Muscle layer of duodenum (tissue), 2 donors: Measurements from ENCODE around the gene SLC6A6.

Source experiments
- H3K27ac ChIP-seq: one replicate; pipeline ENCODE4 v1.7.0; 2013; ENCODE audit warnings: mild to moderate bottlenecking, low read length
- H3K27me3 ChIP-seq: one replicate; pipeline ENCODE4 v1.7.0; 2013; ENCODE audit warnings: low read depth, mild to moderate bottlenecking, control low read depth, low read length
- H3K36me3 ChIP-seq, 2 donors: one replicate each; pipeline ENCODE4 v1.7.0; 2013; ENCODE audit warnings: low read length in 2 of 2, control low read depth in 1 of 2, mild to moderate bottlenecking in 1 of 2; ENCODE audit not compliant: insufficient read depth in 2 of 2, control insufficient read depth in 1 of 2
- H3K4me1 ChIP-seq, 2 donors: one replicate each; pipeline ENCODE4 v1.7.0; 2013; ENCODE audit warnings: low read length in 2 of 2, mild to moderate bottlenecking in 2 of 2, control low read depth in 1 of 2, moderate library complexity in 1 of 2; ENCODE audit not compliant: insufficient read depth in 2 of 2, control insufficient read depth in 1 of 2
- H3K4me3 ChIP-seq, 2 donors: one replicate each; pipeline ENCODE4 v1.7.0; 2013; ENCODE audit warnings: low read length in 2 of 2, low read depth in 1 of 2, mild to moderate bottlenecking in 1 of 2
- H3K9me3 ChIP-seq, 2 donors: one replicate each; pipeline ENCODE4 v1.7.0; 2013; ENCODE audit warnings: low read length in 2 of 2, control low read depth in 1 of 2, mild to moderate bottlenecking in 1 of 2; ENCODE audit not compliant: control insufficient read depth in 1 of 2
- donor health status: healthy.

SLC6A6 gene

GRCh38 chr3:14424711-14425580, 22.5 kb downstream of the SLC6A6 start:
- peaks cover 12 to 15% of the 10 kb centered on the region in 2 donors for H3K4me1 ChIP-seq

GRCh38 chr3:14425581-14426304, 23.3 kb downstream of the SLC6A6 start:
- Histone ChIP-seq H3K27ac (peak overlapping the region; percentile 27), H3K4me1 (peaks cover 15% of the 10 kb centered on the region in 2 donors), H3K27me3 (no peaks in the 10 kb centered on the region), H3K36me3 (no peaks in the 10 kb centered on the region), H3K4me3 (no peak overlapping the region), H3K9me3 (no peaks in the 10 kb centered on the region)

More at GRCh38 chr3:14424711-14425580, 22.5 kb downstream of the SLC6A6 start:
- Histone ChIP-seq H3K27me3 (no peaks in the 10 kb centered on the region), H3K27ac (no peak overlapping the region), H3K36me3 (no peaks in the 10 kb centered on the region), H3K9me3 (no peaks in the 10 kb centered on the region), H3K4me3 (no peak overlapping the region)

DNA sequence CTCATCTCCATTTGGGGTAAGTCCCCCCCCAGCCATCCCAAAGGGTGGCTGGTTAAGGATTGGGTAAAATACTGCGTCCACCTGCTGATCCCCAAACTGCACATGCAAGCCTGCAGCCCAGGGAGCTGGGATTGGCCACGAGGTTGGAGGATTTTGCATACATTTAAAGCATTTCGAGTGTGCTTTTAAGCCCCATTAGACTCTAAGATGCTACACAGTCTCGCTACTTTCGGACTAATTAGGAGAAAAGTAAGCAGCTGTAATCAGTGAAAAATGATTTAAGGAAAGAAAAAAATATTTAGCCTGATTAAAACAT, 23.9 kb downstream of the SLC6A6 start:
- Histone ChIP-seq H3K27ac (peak overlapping the region; percentile 27), H3K36me3 (no peaks in the 10 kb centered on the region), H3K4me1 (peaks cover 16 to 18% of the 10 kb centered on the region in 2 donors), H3K27me3 (no peaks in the 10 kb centered on the region), H3K9me3 (no peaks in the 10 kb centered on the region), H3K4me3 (no peak overlapping the region)

GRCh38 chr3:14428087-14429033, 26.0 kb downstream of the SLC6A6 start:
- Histone ChIP-seq H3K27ac (no peak overlapping the region), H3K36me3 (no peaks in the 10 kb centered on the region), H3K4me1 (peaks cover 24 to 30% of the 10 kb centered on the region in 2 donors), H3K27me3 (no peaks in the 10 kb centered on the region), H3K9me3 (no peaks in the 10 kb centered on the region), H3K4me3 (no peak overlapping the region)

DNA sequence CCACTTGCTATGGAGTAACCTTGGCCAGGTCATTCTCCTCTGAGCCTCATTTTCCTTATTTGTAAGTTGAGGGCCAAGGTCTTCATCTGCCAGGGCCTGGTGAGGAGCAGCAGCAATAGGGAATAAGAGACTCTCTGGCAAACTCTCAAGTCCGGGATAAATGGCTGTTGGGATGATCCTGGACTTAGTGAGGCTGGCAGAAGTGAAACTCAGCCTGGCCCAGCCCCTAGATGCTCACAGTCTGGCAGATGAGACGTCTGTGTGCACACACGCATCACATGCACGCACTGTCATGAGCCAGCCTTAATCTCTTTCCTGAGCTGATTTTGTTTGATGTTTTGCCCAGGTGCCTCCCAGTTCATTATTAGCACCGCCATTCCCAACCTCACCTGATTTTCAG, 26.8 kb downstream of the SLC6A6 start:
- H3K4me3 ChIP-seq, result no peak overlapping the region
- no peaks in the 10 kb centered on the region for H3K36me3 ChIP-seq
- H3K9me3 ChIP-seq, result no peaks in the 10 kb centered on the region
- no peak overlapping the region for H3K27ac ChIP-seq
- peaks cover 30 to 32% of the 10 kb centered on the region in 2 donors for H3K4me1 ChIP-seq
- no peaks in the 10 kb centered on the region for H3K27me3 ChIP-seq

- Histone ChIP-seq H3K9me3 (no peaks in the 10 kb centered on the region), H3K27ac (no peak overlapping the region), H3K36me3 (no peaks in the 10 kb centered on the region), H3K4me3 (no peak overlapping the region), H3K4me1 (peaks cover 33 to 36% of the 10 kb centered on the region in 2 donors), H3K27me3 (no peaks in the 10 kb centered on the region)
Observed at GRCh38 chr3:14429640-14430039, 27.2 kb downstream of the SLC6A6 start.

- H3K4me1 ChIP-seq, result peaks cover 34 to 39% of the 10 kb centered on the region in 2 donors
- no peak overlapping the region for H3K27ac ChIP-seq
- no peaks in the 10 kb centered on the region for H3K9me3 ChIP-seq
- no peaks in the 10 kb centered on the region for H3K36me3 ChIP-seq
- H3K27me3 ChIP-seq, result no peaks in the 10 kb centered on the region
- H3K4me3 ChIP-seq, result no peak overlapping the region
Observed at GRCh38 chr3:14430053-14430452, 27.6 kb downstream of the SLC6A6 start.

GRCh38 chr3:14430706-14431451, 28.5 kb downstream of the SLC6A6 start:
- Histone ChIP-seq H3K36me3 (no peaks in the 10 kb centered on the region), H3K27me3 (no peaks in the 10 kb centered on the region), H3K9me3 (no peaks in the 10 kb centered on the region), H3K4me3 (peak overlapping the region; percentile 7 to 27), H3K27ac (peak overlapping the region; percentile 94), H3K4me1 (peaks cover 34 to 42% of the 10 kb centered on the region in 2 donors)

- H3K27ac ChIP-seq, result peak overlapping the region; percentile 94
- H3K9me3 ChIP-seq, result no peaks in the 10 kb centered on the region
- H3K4me1 ChIP-seq, result peaks cover 35 to 47% of the 10 kb centered on the region in 2 donors
- peak overlapping the region; percentile 7 to 27 for H3K4me3 ChIP-seq
- no peaks in the 10 kb centered on the region for H3K27me3 ChIP-seq
- H3K36me3 ChIP-seq, result no peaks in the 10 kb centered on the region
Observed at GRCh38 chr3:14431452-14431916, 29.1 kb downstream of the SLC6A6 start.
